Renal cortical epithelial cell (primary cell): ENCODE measurements around the gene MCC. TPM values are rescaled to one million over a fixed set of nuclear protein-coding genes. Genes with fewer than 3 reads are reported as not detected.

ENCODE experiments used
- DNase-seq: peaks from one replicate; pipeline ENCODE4 v3.0.0-alpha.2; 2011; ENCODE audit warnings: low read depth
- total RNA-seq: library from RNA; depleted of rRNA; stranded (reverse); fragments of >200 nt; gene quantifications from 2 replicates; pipeline ENCODE4 v1.2.3, GENCODE V29; 2014

The MCC gene
- total RNA-seq, 1 donor from 2014 or later: 42.9 TPM

GRCh38 chr5:113223831-113224604 is 264.2 kb downstream of the MCC start:
- DNase-seq: no peak

GRCh38 chr5:113223315-113223714 is 264.9 kb downstream of the MCC start:
- DNase-seq: no peak

- DNase-seq: no peak
These were observed 266.7 kb downstream of the MCC start for GRCh38 chr5:113221294-113222176.

GRCh38 chr5:113219695-113220094 is 268.6 kb downstream of the MCC start:
- DNase-seq: no peak

- no peak for DNase-seq
These were observed 269.2 kb downstream of the MCC start for GRCh38 chr5:113218906-113219517.

GRCh38 chr5:113218200-113218599 is 270.1 kb downstream of the MCC start:
- DNase-seq: no peak

GRCh38 chr5:113217619-113218184 is 270.6 kb downstream of the MCC start:
- DNase-seq: no peak

- no peak for DNase-seq
These were observed 271.7 kb downstream of the MCC start for GRCh38 chr5:113216545-113216944.

- DNase-seq: peak; percentile 46
These were observed 272.7 kb downstream of the MCC start for GRCh38 chr5:113215401-113216060.

- DNase-seq: no peak
These were observed 273.5 kb downstream of the MCC start for GRCh38 chr5:113214606-113215323.

- DNase-seq: no peak
These were observed 274.5 kb downstream of the MCC start for GRCh38 chr5:113213551-113214425.

- peak; percentile 69 for DNase-seq
These were observed 275.9 kb downstream of the MCC start for GRCh38 chr5:113212244-113212920.

GRCh38 chr5:113209498-113209897 is 278.8 kb downstream of the MCC start:
- no peak for DNase-seq

GRCh38 chr5:113205807-113206206 is 282.4 kb downstream of the MCC start:
- DNase-seq: no peak

GRCh38 chr5:113205323-113205722 is 282.9 kb downstream of the MCC start:
- no peak for DNase-seq

GRCh38 chr5:113204525-113205161 is 283.6 kb downstream of the MCC start:
- peak; percentile 53 for DNase-seq

- DNase-seq: no peak
These were observed 284.3 kb downstream of the MCC start for GRCh38 chr5:113203916-113204315.

GRCh38 chr5:113202746-113203716 is 285.2 kb downstream of the MCC start:
- DNase-seq: no peak
